ENCODE data around the gene DIP2B.

DIP2B gene

DNA sequence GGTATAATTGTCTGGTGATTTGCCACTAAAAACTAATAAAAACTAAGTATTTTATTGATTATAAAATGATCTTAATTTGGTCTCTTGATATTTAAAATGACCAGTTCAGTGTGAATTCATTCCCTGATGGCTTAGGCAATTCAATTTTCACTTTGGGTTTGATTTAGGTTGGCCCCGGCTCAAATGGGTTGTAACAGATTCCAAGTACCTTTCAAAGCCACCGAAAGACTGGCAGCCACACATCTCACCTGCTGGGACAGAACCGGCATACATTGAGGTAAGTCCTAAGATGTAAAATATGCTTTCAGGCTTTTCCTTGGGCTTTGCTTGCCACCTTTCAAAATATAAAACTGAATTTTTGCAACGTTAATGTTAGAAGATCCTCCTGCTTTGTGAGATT lies 181.6 kb downstream of the DIP2B start:
- DNase-seq: no peak

GRCh38 chr12:50686976-50687375 lies 182.2 kb downstream of the DIP2B start:
- DNase-seq: no peak

DNA sequence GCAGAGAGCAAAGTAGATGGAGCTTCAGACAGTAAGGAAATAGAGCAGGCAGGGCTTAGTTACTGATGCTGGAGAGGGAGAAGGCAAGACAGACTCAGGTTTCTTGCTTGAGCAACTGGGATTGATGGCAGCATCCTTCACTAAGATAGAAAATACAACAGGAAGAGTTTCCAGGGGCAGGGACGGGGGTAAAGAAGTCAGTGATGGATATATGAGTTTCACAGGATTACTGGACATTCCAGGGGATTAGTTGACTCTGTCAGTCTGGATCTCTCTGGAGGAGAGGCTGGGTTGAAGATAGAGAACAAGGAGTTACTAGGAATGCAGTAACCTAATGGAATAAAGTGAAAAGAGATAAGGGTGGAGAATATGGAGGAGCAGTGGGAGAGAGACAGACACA lies 184.7 kb downstream of the DIP2B start:
- no peak for DNase-seq

- DNase-seq: no peak
These were observed 186.1 kb downstream of the DIP2B start for GRCh38 chr12:50690925-50691324.

DNA sequence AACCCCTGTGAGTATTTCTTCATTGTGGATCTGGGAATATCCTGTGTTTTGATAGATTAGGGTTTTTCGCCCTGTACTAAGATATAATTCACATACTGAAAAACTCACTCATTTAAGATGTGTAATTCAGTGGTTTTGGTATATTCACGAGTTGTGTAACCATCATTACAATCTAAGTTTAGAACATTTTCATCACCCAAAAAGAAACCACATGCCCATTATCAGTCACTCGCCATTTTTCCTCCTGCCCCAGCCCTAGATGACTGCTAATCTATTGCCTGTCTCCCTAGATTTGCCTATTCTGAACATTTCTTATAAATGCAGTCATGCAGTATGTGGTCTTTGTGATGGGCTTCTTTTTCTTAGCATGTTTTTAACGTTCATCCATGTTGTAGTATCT lies 191.2 kb downstream of the DIP2B start:
- no peak for DNase-seq

- no peak for DNase-seq
These were observed 192.1 kb downstream of the DIP2B start for GRCh38 chr12:50696931-50697330.

GRCh38 chr12:50699154-50699553 lies 194.4 kb downstream of the DIP2B start:
- no peak for DNase-seq

- DNase-seq: no peak
These were observed 195.2 kb downstream of the DIP2B start for GRCh38 chr12:50699940-50700339.

- DNase-seq: no peak
These were observed 201.8 kb downstream of the DIP2B start for GRCh38 chr12:50706606-50707005.

- DNase-seq: no peak
These were observed 202.6 kb downstream of the DIP2B start for GRCh38 chr12:50707396-50707795.

DNA sequence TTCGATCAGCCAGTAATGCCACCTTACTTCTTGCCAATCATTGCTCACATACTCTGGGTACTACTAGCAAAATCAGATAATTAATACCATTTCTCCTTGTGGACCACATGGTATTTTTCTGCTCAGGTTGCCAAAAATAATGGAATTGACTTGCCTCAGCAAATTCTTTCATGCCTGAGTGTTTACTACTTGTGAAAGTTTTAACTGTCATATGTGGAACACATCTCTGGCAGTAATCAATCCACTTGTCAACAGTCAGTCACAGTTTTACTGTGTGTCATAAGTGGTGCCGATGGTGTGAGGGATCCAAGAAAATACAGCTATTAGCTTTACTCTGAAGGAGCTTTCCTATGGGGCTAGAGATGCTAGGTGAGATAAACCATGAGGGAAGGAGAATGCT lies 203.8 kb downstream of the DIP2B start:
- DNase-seq: no peak

DNA sequence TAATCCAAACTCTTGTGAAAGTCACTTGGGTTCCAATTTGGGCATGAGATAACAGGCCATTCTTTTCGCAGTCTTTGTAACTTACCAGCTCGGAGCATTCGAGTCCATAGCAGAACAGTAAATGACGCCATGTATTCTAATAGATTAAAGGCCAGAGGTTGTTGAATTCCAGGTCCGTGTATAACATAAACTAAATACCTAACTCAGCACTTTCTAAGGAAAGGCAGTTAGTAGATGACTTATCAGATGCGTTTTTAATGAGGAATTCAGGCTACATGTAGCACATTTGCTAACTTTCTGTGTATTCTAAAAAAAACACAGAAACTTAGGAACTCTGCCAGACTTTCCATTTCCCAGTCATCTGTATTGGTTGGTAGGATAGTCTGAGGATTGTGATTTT lies 206.3 kb downstream of the DIP2B start:
- no peak for DNase-seq

DNA sequence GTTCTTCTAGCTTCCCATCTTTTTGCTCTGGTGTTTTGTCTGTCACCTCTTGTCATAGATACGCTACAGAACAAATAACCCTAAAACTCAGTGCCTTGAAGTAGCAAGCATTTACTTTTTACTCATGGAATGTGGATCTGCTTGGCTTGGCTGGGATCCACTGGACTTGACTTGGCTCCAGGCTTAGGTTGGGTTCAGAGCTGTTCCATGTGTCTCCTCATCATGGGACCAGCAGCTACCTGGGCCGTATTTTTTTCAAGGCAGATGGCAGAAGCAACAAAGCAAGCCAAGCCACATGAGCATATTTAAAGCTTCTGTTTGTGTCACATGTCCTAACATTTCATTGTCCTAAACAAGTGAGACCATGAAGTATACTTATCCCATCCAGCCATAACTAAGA lies 210.4 kb downstream of the DIP2B start:
- DNase-seq: no peak

- DNase-seq: no peak
These were observed 214.0 kb downstream of the DIP2B start for GRCh38 chr12:50718760-50719159.

GRCh38 chr12:50720085-50720484 lies 215.3 kb downstream of the DIP2B start:
- no peak for DNase-seq

DNA sequence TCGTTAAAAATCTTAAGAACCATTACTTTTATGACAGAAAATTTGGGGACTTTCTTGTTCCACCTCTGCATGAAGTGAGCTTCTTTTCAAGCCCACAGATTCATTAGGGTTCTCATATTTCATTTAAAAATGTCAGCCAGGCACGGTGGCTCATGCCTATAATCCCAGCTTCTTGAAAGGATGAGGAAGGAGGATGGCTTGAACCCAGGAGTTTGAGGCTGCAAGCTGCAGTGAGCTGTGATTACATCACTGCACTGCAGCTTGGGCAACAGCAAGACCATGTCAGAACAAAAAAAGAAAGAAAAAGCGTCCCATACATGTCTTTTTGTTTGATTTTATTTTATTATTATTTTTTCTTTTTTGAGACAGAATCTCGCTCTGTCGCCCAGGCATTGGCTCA lies 215.7 kb downstream of the DIP2B start:
- no peak for DNase-seq

DNA sequence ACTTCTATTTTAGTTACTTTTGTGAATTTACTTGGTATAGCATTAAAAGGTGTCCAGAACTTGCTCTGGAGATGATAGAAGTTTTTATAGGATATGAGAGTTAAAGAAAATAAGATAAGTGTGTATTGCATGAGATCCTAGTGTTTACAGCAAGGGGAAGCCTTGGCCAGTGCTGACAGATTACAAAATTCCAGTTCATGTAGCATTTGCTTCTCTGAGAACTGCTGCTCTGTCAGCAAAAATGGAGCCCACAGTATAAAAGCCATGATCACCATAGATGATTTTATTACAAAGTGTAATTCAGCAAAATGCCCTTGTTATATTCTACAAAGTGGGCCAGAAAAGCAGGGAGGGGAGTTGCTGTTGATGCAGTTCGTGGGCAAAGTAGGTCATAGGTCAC lies 219.1 kb downstream of the DIP2B start:
- no peak for DNase-seq

- DNase-seq: no peak
These were observed 220.5 kb downstream of the DIP2B start for GRCh38 chr12:50725011-50725942.

DNA sequence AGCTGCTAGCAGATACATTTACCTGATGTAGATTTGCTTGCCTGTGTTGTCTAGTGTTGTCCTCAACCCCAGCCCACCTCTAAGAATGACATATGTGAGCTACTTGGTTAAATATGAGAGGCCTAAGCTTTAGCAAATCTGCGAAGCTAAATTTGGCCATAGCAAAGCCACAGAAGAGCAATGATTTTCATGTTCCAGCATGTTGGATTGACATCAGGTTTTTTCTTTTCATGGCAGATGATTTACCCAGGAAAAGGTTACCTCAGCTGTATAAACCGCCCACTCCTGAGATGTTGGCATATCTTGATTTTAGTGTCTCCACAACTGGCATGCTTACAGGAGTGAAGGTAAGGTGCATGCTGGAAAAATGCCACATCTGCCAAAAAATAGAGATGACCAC lies 222.7 kb downstream of the DIP2B start:
- no peak for DNase-seq

DNA sequence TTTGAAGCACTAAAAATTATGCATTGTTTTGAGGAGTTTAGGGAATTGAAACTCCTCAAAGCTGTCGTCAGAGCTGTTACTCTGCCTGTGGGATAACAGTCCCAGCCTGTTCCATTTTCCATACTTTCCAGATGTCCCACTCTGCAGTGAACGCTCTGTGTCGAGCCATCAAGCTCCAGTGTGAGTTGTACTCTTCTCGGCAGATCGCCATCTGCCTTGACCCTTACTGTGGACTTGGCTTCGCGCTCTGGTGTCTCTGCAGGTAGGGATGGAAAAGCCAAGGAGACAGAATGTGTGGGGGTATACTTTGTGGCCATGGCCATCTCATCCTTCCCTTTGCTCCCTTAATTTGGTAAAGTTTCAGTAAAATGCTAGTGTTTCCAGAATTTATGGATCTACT lies 223.6 kb downstream of the DIP2B start:
- DNase-seq: no peak

- no peak for DNase-seq
These were observed 224.1 kb downstream of the DIP2B start for GRCh38 chr12:50728841-50729240.

DNA sequence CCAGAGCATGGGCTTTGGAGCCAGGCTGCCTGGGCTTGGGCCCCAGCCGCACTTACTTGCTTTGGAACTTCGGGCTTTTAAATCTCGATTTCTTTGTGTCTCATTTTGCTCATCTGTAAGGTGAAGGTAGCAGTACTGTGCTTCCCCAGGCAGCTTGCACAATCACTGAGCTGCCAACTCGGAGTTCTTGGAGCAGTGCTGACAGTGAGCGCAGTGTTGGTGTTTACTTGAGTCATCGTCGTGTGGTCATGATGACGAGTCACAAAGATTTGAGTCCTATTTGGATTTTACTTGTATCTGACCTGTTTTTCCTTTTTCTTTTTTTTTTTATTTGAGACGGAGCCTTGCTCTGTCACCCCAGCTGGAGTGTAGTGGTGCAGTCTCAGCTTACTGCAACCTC lies 227.8 kb downstream of the DIP2B start:
- DNase-seq: no peak

- no peak for DNase-seq
These were observed 228.9 kb downstream of the DIP2B start for GRCh38 chr12:50733706-50734105.

- no peak for DNase-seq
These were observed 229.9 kb downstream of the DIP2B start for GRCh38 chr12:50734409-50735263.
